GM21381 (cell line): ENCODE results near the gene KCNK15.

Experiments used
- ATAC-seq: cut with Tn5 transposase; IDR thresholded peaks from one replicate; pipeline ENCODE4 v1.9.1; 2021; ENCODE audit warnings: mild to moderate bottlenecking, moderate library complexity; ENCODE audit not compliant: unreplicated experiment

The KCNK15 gene

DNA sequence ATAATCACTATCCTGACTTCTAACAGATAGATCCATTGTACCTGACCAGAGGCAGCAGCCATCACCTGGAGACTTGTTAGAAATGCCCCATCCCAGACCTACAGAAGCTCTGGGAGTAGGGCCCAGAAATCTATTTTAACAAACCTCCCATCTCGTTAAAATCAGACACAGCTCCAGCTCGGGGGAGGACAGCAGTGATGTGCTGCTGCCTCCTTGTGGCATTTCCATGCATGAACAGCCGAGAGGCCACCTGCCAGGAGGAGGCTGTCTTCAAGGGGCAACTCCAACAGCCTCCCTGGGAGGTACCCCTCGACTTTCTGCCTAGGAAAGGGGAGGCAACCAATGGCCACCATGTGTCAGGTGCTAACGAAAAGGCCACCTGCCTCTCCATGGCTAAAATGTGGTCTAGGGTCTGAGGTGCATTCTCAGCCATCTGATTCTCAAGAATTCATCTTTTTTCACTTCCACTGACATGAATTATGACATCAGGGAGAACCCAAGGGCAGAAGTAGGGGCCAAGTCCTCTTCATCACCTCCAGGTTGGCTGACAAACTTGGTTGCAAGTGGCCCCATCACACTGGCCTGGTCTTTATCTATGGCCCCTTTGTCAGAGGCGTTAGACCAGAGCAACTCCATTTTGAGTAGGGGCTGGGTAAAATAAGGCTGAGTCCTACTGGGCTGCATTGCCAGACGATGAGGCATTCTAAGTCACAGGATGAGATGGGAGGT lies 12.2 kb upstream of the KCNK15 start:
- ATAC-seq: no peak

DNA sequence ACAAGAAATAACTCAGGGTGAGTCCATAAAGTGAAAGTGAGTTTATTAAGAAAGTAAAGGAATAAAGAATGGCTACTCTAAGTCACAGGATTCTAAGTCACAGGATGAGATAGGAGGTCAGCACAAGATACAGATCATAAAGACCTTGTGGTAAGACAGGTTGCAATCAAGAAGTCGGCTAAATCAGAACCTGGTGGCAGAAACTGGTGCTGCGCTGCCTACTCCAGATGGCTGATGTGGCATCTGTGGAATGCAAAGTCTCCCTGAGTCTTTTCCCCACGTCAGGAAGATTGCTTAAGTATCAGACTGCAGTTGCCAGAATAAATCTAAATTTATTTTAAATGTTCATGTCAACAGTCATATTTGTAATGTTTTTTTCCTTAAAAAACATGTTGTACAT lies 10.7 kb upstream of the KCNK15 start:
- no peak for ATAC-seq

DNA sequence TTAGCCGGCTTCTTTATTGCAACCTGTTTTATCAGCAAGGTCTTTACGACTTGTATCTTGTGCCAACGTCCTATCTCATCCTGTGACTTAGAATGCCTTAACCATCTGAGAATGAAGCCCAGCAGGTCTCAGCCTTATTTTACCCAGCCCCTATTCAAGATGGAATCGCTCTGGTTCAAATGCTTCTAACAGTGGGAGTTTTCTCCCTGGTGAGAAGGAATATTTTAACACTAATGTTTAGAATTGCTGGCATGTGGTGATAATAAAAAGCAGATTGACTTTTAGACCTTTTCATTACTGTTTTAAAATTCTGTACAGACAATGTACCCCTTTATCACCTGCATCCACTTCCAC lies 9.9 kb upstream of the KCNK15 start:
- ATAC-seq: no peak

DNA sequence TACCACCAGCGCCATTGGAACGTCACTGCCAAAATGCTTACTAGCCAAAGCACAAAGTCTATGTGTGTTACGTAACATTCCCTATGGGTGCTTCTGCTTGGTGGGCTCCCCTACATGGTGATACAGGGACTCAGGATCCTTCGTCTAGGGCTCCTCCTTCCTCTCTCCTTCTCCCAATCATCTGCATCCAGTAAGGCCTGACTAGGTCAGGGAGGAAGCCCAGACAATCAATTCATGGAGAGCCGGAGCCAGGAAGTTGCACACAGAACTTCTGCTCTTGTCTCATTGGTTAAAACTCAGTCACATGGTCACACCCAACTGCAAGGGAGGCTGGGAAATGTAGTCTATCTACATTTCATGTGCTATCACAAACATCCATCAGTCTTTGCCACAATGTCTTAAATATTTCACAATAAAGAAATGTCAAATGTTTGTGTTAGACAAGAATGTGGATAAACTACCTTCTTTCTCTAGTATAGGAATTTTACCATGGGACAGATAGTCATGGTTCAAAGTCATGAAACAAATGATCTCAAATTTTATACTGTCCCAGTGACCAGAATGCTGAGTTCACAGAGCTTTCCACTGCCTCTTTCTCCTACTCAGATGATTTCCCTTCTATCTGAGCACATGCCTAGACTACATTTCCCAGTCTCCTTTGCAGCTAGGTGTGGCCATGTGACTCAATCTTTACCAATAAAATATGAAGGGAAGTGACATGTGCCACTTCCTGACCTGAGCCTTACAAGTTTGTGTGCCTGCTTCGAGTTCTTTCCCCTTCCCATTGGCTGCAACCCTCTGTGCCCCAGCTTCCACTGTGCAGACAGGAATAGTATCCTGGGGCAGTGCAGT lies 9.3 kb upstream of the KCNK15 start:
- ATAC-seq: no peak

DNA sequence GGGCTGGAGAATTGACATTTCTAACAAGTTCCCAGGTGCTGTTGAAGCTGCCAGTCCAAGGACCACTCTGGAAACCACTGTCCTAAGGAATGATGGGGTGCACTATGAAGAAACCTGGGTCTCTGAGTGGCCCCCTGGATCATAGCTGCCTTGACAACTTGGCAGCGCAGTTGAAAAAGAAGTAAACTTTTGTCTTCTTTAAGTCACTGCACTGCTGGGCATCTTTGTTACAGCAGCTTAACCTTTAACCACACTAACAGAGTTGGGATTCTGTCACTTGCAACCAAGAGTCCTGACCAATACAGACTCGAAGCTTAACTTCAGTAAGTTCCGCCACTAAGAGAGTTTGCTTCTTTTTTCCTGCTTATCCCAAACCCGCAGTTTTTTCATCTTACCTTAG lies 8.5 kb upstream of the KCNK15 start:
- ATAC-seq: no peak

DNA sequence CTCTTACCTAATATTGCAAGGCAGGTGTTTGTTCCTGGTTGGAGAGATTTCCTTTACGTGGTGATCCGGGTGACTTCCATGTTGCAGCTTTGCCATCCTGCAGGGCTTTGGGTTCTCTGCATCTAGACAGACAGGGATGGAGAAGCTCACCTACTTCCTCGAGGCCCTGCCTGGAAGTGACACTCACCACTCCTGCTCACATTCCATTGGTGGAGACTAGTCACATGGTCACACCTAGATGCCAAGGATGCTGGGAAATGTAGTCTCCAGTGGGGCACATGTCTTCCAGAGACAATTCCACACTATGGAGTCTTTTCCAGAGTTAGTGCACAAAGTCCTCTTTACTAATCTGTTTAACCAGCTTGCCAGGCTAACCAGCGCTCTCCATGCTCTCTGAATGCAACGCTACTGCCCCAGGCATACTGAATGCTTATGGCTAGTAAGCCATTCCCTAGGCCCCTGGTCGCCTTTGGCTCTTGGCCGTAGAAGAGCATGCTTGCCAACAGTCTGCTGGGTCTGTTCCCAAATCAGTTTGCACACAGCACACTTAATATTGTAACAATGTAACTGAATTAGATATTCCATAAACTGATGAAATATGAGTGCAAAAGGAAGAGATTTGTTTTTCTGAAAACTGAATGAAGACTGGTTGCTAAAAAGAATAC lies 6.7 kb upstream of the KCNK15 start:
- no peak for ATAC-seq

DNA sequence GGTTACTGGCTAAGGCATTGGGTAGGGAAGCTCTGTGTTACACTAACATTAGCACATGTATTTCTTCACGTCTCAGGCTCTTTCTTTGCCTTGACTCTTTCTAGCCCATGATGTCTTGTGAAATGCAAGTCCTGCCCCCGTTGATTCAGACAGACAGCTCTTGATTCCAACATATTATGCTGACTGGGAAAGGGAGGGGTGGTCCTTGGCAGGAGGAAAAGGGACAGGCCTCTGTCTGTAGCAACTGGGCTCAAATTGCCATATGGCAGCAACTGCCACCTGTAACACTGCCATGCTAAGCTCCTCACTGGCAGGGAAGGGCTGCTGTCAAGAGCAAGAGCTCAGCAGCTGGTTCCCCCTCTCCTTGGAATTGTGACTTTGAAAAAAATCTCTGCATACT lies 5.7 kb upstream of the KCNK15 start:
- ATAC-seq: no peak

DNA sequence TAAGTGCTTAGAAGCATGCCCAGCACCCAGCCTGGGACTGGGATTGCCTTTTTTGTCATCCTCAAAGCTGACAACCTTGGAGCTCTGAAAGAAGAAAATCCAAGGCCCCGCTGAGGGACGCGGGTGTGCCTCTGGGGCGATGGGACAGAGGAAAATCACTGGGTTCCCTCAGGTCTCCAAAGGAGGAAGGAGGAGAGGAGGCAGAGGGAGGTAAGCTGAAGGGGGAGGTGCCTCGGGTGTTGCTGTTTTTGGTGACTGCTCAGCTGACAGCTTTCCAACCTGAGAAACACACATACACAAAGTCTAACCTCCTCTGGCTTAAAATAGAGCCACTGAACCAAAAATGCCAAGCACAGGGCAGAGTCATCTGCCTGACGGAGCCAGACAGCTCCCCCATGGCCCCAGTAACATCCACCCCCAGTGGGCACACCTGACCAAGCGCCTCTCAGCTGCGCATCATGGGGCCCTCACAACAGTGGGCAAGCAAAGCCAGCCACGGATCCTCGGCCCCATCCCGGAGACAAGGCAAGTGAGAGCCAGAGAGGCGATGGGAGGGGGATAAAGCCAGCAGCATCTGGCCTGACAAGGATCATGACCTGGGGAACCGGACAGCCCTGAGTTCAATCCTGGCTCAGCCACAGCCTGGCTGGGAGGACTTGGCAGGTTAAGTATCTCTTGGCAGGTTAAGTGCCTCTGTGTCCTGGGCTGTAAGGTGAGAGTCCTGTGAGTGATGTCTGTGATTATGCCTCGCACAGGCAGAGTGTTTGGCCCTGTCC lies 3.2 kb upstream of the KCNK15 start:
- ATAC-seq: no peak

DNA sequence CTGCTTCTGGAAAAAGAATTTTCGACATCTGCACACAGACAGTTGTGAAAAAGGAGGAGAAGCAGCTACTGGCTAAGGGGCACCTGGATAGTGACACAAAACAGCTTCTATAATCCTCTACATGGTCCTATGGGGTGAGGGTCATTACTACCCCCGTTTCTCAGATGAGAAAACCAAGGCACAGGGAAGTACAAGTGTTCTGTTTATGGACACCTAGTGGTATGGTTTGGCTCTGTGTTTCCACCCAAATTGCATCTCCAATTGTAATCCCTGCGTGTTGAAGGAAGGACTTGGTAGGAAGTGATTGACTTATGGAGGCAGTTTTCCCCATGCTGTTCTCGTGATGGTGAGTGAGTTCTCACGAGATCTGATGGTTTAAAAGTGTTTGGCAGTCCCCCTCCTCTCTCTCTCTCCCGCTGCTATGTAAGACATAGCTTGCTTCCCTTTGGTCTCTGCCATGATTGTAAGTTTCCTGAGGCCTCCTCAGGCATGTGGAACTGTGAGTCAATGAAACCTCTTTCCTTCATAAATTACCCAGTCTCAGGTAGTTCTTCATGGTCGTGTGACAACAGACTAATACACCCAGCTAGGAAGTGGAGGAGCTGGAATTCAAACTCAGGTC lies 2.5 kb upstream of the KCNK15 start:
- ATAC-seq: no peak

DNA sequence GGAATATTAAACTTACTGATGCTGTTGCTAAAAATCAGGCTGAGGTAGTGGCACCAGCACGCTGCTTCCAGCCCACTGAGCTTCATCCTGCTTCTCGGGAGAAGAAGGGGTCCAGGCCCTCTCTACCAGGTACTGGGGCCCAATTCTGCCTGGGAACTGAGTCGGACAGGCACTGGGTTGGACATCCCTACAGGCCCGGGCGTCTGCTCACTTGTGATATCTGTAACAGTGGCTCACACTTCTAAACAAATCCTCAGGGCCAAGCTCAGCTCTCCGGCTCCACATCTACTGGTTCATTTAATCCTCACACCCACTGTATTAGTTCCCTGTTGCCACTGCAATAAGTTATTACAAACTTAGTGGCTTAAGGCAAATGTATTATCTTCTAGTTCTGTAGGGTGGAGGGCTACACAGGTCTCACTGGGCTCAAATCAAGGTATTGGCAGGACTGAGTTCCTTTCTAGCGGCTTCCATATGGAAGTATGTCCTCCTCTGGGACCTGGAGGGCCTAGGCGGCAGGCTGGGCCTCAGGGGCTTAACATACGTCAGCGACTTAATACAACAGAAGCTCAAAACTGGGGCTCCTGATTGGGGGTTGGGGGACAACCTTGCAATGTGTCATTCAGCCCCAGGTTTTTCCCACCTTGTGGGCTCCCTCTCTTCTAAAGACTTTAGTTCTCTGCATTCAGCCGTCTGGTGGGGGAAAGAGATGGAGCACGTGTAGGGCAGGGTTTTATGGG lies 1.6 kb upstream of the KCNK15 start:
- no peak for ATAC-seq

DNA sequence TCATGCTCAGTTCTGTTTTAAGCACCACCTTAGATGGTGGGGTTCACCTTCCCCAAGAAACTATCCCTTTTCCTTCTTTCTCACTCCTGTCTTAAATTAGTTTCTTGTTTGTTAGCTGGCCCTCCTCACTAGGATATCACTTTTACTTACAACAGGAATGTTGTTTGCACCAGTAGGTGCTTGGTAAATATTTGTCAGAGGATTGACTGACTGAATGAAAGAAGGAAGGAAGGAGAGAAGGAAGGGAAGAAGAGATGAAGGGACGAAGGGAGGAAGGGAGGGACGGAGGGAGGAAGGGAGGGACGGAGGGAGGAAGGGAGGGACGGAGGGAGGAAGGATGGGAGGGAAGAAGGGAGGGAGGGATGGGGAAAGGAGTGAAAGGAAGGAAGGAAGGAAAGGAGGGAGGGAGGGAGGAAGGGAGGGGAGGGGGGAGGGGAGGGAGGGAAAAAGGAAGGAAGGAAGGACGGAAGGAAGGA lies 505 bp upstream of the KCNK15 start:
- ATAC-seq: no peak

DNA sequence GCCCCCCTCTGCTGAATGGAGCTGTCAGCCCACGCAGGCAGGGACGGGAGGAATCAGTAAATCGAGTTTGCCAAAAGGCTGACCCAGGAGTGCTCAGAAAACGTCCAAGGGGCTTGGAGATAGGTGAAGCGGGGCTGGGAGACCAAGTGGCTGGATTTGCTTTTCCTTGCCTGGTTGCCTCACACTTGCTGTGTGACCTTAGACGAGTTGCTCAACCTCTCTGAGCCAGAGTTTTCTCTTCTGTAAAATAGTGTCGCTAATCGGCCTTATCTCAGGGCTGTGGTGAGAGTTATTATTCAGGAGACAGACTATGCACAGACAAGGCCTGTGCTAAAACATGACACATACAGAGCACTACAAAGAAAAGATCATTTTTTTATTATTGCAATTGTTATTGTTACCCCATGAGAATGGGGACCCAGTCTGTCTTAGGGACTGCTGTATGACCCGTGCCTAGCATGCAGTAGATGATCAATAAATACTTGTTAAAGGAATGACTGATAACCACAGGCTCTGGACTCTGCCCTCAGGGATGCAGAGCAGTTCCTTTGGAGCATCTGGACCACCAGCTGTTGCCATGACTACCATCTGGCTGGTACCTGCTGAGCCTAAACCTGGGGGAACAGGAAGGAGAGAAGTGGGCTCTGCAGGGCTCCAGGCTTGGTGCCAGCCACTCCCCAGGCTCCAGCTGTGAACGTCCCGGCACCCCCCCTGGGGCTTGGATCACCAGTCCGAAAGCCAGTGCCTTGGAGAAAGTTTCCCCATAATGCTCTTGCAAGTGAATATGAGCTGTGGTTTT lies 901 bp downstream of the KCNK15 start:
- ATAC-seq: no peak

DNA sequence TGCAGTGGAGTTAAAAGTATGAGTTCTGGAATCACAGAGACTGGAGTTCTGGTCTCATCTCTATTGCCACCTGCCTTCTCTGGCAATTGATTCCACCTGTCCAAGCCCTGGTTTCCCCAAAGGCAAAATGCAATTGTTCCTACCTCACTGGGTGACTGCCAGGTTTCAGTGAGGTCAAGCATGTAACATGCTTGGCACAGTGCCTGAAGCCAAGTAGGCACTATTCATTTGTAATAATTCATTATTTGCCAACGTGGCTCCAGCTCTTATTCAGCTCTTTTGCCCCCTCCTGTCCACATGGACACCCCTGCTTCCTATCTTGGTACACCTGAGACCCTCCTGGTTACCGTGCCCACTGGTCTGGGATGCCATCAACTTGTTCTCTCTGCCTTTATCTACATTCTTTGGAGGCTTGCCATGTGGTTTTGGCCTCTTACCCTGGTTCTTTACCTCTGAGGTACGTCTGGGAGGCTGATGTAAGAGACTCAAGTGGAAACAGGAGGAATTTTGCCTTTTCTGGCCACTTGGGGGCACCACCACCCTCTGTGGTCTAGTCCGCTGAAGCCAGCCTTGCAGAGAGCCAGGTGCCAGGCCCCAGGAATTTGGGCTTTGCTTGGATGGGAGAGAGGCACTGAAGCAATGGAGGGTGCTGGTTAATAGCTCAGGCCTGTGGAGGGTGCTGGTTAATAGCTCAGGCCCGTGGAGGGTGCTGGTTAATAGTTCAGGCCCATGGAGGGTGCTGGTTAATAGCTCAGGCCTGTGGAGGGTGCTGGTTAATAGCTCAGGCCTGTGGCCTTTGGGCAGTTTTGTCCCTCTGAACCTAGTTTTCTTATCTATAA lies 1.7 kb downstream of the KCNK15 start:
- ATAC-seq: no peak

DNA sequence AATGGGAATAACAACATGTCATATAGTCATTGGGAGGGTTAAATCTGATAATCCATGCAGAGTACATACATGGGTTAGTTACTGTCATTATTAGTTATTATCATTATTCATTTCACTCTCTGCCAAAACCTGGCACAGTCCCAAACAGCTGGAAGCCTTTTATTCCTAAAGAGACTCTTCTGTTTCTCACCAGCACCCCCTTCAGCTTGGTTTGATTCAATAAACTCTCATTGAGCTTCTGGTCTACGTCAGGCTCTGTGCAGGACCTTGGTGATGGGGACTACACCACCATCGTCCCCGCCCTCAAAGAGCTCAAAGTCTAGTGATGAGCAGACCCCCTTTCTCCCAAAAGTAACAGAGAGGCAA lies 2.3 kb downstream of the KCNK15 start:
- no peak for ATAC-seq

DNA sequence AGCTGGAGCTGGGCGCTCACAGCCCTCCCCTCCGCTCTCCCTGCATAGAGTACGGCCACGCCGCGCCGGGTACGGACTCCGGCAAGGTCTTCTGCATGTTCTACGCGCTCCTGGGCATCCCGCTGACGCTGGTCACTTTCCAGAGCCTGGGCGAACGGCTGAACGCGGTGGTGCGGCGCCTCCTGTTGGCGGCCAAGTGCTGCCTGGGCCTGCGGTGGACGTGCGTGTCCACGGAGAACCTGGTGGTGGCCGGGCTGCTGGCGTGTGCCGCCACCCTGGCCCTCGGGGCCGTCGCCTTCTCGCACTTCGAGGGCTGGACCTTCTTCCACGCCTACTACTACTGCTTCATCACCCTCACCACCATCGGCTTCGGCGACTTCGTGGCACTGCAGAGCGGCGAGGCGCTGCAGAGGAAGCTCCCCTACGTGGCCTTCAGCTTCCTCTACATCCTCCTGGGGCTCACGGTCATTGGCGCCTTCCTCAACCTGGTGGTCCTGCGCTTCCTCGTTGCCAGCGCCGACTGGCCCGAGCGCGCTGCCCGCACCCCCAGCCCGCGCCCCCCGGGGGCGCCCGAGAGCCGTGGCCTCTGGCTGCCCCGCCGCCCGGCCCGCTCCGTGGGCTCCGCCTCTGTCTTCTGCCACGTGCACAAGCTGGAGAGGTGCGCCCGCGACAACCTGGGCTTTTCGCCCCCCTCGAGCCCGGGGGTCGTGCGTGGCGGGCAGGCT lies 4.6 kb downstream of the KCNK15 start:
- ATAC-seq: no peak

DNA sequence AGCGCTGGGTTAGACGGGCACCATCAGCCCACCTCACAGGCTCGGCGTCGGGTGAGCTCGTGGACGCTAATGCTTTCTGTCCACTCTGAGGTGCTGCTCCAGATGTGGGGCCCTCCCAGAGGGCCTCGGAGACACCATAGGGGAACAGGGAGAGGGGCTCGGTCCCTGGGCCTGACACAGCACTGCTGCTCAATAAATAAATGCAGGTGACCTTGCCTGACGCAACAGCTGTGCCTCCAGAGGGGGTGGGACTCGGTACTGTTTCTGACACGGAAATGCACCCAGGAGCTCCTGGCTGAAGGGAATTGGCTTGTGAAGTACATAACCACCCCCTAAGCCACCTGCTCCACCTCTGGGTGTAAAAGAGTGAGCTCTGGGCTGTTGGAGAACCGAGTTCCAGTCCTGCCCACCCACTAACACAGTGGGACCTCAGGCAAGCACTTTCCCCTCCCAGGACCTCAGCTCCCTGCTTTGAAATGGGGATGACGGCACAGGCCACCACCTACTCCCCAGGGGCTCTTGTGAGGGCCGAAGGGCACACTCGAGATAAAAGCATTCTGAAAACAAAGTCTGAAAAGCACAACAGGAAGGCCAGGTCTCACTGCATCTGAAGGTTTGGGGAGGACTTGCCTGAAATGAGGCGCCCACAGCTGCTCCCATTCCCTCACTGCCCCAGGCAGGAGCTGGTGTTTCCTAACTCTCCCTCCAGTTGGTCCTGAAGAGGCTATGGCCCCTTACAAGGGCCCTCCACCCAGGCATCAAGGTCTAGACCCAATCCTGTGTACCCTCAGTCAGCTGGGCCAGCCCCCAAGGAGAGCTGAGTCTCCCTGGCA lies 6.7 kb downstream of the KCNK15 start:
- ATAC-seq: no peak

DNA sequence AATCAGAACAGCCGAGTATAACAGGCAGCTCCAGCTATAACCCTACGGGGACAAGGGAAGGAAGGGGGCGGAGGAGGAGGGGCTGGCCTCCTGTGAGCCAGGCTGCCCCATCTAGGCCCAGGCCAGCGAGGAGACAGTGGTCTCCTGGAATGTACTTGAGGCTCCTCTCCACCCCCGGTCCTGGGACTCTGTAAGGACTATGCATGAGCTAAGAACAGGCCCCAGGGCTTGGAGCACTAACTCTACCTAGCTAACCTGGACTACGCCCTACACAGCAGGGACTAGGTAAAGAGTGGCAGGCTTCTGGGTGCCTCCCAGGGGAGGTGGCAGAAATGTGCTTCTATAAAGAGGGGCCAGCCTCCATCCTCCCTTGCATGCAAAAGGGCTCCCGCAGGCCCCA lies 8.9 kb downstream of the KCNK15 start:
- ATAC-seq: no peak
